HCT116 (cell line): ENCODE results near the gene WDR88. TPM values are rescaled to one million over a fixed set of nuclear protein-coding genes. Genes with fewer than 3 reads are reported as not detected.

Experiments used
- total RNA-seq: library from RNA; stranded (reverse); gene quantifications from one replicate; pipeline ENCODE4 v1.2.1, GENCODE V29; 2021; ENCODE audit not compliant: unreplicated experiment

Gene WDR88
- total RNA-seq, 1 experiment from 2014 or later = not detected

Other genes with a start within 250 kb of the WDR88 start
- 27.6 TPM for gene CEP89, start 160.2 kb upstream of the WDR88 start, total RNA-seq
- gene FAAP24, start 159.9 kb upstream of the WDR88 start, total RNA-seq = 4.9 TPM
- 33.3 TPM for gene RHPN2, start 67.2 kb upstream of the WDR88 start, total RNA-seq
- gene GPATCH1, start 50.9 kb upstream of the WDR88 start, total RNA-seq = 7.8 TPM
- gene LRP3, start 62.2 kb downstream of the WDR88 start, total RNA-seq = 29.0 TPM
- 0.25 TPM for gene SLC7A10, start 93.7 kb downstream of the WDR88 start, total RNA-seq
- 7.0 TPM for gene CEBPA, start 170.4 kb downstream of the WDR88 start, total RNA-seq
- 51.1 TPM for gene CEBPG, start 241.6 kb downstream of the WDR88 start, total RNA-seq